Measurements from ENCODE around the gene CCK.

The CCK gene

GRCh38 chr3:42265059-42265991 lies 660 bp downstream of the CCK start:
- no peak for DNase-seq

GRCh38 chr3:42264399-42265058 lies 1.5 kb downstream of the CCK start:
- peak; percentile 37 for DNase-seq

- peak; percentile 31 for DNase-seq
Observed at GRCh38 chr3:42263354-42264346, 2.3 kb downstream of the CCK start.

DNA sequence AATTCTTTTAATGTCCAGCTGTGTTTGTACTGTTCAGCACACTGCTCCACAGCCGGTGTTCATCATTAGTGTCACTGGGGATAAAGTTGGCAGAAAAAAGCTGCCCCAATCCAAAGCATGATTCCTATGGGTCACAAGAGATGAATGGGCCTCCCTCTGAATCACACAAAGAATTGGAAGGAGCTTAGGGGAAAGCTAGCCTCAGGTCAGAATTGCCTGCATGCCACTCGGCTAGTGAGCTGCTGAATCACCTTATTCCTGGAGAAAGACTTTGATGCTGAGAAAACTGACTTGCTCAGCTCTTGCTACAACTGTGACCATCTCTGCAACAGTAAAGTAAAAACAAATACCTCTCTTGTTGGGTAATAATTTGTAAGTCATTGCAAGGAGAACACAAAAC lies 3.5 kb downstream of the CCK start:
- DNase-seq, result no peak

GRCh38 chr3:42257007-42257406 lies 9.0 kb downstream of the CCK start:
- DNase-seq, result no peak

DNA sequence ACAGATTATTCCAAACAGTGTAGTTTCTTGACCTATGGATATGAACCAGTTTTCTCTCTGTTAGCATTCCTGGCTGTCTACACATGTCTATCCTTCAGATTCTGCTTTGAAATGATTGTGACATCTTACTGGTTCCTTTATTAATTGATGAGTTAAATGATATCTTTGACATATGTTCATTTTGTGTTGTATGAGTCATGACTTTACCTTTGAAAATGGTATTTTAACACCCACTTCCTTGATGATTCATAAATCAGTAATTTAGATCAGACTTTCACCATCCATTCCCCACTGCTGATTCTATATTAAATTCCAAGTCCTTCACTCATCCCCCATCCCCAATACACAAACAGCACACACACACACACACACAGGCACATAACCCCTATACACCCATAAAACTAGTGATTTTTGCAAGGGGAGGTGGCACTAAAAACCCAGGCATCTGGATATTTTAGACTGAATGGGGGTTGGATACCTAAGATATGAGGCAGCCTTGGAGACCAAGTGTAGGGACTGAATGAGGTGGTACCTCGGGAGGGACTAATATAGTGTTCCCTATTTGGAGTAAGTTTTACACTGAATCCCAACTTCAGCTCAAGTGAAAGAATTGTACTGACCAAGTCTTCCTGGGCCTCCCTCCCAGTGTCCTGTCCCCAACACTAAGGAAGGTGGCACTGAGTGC lies 9.7 kb downstream of the CCK start:
- DNase-seq, result no peak

DNA sequence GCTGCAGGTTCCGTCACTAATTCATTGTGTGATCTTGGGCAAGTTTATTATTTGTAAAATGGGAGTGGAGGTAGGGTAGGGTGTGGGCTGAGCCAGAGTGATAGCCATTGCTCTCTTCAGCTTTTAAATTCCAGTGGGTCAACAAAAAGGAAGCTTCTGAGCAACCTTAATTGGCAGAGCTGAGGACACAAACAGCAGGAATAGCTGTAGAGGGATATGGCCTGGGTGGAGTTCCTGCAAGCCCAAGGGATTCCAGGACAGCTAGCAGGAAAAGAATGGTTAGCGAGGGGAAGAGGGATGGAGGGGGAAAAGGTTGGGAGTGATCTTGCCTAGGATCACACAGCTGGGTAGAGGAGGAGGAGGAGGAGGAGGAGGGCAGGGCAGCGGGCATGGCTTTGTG lies 11.4 kb downstream of the CCK start:
- no peak for DNase-seq

DNA sequence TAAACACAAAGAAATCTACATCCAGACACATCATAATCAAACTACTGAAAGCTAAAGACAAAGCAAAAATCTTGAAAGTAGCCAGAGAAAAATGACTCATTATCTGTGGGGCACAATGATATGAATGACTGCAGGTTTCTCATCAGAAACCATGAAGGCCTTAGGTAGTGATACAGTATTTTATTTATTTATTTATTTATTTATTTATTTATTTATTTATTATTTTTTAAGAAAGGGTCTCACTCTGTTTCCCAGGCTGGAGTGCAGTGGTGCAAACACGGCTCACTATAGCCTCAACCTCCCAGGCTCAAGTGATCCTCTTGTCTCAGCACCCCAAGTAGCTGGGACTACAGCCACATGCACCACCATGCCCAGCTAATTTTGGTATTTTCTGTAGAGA lies 15.2 kb downstream of the CCK start:
- no peak for DNase-seq

DNA sequence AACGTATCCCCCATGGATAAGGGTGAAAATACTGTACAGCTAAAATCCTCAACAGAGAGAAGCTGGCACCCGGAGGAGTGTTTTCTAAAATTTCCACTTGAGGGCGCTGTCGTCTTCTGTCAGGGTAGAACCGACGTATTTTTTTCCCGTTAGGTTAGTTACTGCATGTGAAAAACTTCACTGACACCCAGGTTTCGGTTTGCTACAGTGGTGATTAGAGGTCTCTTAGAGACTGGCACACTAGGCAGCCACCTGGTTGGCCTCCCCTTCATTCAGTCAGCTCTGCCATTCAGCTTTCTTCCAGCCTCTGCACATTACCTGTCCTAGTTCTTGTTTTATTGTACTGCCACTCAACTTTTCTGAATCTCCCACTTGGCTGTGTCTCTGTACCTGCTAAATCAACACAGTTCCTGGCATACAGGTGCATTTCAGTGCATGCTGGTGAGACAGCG lies 18.4 kb downstream of the CCK start:
- peak; percentile 42 for DNase-seq

- DNase-seq, result no peak
Observed at GRCh38 chr3:42246091-42246490, 19.9 kb downstream of the CCK start.

DNA sequence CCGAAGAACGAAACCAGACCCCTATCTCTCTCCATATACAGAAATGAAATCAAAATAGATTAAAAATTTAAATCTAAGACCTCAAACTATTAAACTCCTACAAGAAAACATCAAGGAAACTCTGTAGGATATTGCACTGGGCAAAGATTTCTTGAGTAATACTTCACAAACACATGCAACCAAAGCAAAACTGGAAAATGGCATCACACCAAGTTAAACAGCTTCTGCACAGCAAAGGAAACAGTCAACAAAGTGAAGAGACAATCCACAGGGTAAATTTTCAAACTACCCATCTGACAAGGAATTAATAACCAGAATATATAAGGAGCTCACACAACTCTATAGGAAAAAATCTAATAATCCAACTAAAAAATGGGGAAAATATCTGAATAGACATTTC lies 29.4 kb downstream of the CCK start:
- no peak for DNase-seq

GRCh38 chr3:42235532-42235931 lies 30.5 kb downstream of the CCK start:
- no peak for DNase-seq

DNA sequence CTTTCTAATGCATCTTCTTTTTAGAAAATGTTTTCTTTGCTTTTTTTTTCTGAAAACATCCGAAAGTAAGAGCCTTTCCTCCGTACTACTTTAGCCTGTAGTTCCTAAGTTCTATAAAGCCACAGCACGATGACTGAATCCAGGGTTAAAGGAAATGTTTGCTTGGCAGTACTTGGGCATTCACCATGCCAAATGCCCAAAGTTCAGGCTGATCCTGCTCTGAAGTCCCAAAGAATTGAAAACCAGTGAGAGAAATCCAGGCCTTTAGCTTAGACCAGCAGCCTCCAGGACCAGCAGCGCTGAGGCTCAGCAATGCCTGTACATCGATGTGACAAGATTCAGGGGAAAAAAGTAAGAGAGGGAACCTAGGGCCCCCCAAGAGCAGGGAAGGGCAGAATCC lies 35.1 kb downstream of the CCK start:
- DNase-seq, result no peak

DNA sequence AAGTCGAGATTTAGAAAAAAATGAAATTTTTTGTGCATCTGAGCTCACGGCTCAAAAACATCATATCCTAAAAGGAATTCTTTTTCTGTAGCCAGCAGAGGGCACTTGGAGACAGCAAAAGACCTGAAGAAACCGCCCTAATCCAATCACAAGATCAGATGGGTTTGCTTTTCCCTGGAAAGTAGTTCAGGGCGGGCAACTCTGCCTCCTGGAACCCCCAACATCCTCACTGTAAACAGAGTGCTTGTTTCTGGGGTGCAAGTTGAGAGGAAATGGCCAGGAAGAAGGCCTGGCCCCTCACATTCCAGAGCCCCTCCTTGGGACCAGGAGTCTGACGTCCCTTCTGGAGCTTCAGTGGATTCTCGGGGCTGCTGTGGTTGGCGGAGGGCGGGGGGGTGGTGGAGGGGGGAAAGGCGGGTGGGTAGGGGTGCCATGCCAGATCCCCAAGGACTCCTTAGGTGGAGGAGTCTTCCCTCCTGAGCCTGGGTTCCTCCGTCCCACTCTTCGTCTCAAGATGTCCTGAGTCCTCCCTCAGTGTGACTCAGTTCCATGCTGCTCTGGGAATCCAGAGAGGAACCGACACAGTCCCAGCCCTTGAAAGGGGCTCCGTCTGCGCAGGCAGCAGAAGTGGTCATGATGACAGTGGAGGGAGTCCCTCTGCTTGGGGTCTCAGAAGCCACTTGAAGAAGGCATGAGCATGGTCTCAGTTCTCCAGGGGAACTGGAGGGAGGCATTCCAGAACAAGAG lies 35.9 kb downstream of the CCK start:
- DNase-seq, result peak; percentile 6

DNA sequence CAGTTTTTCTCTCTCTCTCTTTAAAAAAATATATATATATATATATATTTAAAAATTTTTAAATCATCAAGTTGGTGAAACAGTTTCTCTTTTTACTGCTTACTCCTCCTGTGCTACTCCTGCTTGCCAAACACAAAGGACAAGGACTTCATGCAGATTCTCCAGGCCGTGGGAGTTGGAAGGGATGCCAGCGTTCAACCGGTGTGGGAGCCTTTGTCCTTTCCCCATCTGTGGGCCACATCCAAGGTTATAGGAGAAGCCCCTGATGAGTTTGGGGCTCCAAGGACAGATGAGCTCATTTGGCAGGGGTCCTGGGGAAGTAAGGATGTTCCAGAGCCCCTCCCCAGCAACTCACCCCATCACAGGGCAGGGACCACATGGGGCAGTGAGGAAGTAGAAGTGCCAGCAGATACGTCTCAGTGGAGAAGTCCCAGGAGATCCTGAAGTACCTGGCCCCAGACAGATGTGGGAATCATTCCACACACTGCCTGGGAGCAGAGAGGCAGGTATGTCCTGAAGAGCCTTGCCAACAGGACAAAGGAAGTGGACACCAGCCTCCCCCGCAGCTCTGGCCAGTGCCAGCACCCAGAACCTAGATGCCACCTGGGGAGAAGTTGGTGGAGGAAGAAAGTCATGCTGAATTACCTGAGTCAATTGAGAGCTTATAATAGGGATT lies 36.6 kb downstream of the CCK start:
- DNase-seq, result no peak

- no peak for DNase-seq
Observed at GRCh38 chr3:42228796-42229195, 37.2 kb downstream of the CCK start.

GRCh38 chr3:42226470-42227425 lies 39.2 kb downstream of the CCK start:
- DNase-seq, result no peak

GRCh38 chr3:42225486-42226363 lies 40.3 kb downstream of the CCK start:
- DNase-seq, result no peak

Measured in COR-L47 (cell line).